OCI-LY7 (cell line): ENCODE data around the gene SLC4A4.

Experiments used
- EZH2phosphoT487 ChIP-seq: fragments of 200-600 bp; sonication (generic); IDR thresholded peaks from 2 replicates; pipeline ENCODE4 v1.6.1; 2018; ENCODE audit warnings: low read depth, borderline replicate concordance, mild to moderate bottlenecking, mixed run types, antibody characterized with exemption, low read length, moderate library complexity, mixed read lengths
- TF ChIP-seq, protein P1 (sequence below): fragments of 200-600 bp; sonication (generic); conservative IDR thresholded peaks from 2 replicates; pipeline ENCODE4 v1.5.1; 2014; ENCODE audit warnings: mild to moderate bottlenecking, antibody characterized with exemption, low read length, moderate library complexity, mixed read lengths

- TF ChIP-seq, protein P1, sequence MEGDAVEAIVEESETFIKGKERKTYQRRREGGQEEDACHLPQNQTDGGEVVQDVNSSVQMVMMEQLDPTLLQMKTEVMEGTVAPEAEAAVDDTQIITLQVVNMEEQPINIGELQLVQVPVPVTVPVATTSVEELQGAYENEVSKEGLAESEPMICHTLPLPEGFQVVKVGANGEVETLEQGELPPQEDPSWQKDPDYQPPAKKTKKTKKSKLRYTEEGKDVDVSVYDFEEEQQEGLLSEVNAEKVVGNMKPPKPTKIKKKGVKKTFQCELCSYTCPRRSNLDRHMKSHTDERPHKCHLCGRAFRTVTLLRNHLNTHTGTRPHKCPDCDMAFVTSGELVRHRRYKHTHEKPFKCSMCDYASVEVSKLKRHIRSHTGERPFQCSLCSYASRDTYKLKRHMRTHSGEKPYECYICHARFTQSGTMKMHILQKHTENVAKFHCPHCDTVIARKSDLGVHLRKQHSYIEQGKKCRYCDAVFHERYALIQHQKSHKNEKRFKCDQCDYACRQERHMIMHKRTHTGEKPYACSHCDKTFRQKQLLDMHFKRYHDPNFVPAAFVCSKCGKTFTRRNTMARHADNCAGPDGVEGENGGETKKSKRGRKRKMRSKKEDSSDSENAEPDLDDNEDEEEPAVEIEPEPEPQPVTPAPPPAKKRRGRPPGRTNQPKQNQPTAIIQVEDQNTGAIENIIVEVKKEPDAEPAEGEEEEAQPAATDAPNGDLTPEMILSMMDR, result no peak
- no peak for TF ChIP-seq EZH2phosphoT487
Measured at GRCh38 chr4:71456841-71457240, 118.0 kb downstream of the SLC4A4 start.
